Activated CD8-positive, alpha-beta memory T cell treated with anti-CD3 and anti-CD28 coated beads, Interleukin-2, amount 50 U/mL, for 4 hours (primary cell): ENCODE results near the gene NCBP1.
A peak's percentile ranks its signal among the peaks of the same experiment; 100 is the strongest.
"Not testable (repeated sequence)": the region's sequence is repeated elsewhere in the genome, so short reads cannot be mapped to it uniquely, and the experiment has no call there.

ENCODE experiments used
- DNase-seq: peaks from one replicate; pipeline ENCODE4 v3.0.0-alpha.2; 2020

NCBP1 gene

DNA sequence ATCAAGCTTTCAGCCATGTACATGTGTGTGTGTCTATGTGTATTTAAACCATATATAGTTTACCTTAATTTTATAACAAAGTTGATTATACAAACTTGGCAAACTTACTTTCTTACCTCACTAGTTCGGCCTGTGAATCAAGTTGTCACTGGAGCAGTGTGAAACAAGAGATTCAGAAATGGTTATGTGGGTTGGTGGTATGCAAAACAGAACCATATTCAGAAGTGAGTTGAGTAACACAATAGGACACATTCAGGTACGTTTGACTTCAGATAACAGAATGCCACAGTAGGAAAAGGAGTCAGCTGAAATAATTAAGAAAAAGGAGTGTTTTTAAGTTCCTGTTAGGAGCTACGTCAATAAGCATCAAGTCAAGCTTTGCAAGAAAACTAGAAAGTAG, 42.0 kb downstream of the NCBP1 start:
- DNase-seq = no peak

DNA sequence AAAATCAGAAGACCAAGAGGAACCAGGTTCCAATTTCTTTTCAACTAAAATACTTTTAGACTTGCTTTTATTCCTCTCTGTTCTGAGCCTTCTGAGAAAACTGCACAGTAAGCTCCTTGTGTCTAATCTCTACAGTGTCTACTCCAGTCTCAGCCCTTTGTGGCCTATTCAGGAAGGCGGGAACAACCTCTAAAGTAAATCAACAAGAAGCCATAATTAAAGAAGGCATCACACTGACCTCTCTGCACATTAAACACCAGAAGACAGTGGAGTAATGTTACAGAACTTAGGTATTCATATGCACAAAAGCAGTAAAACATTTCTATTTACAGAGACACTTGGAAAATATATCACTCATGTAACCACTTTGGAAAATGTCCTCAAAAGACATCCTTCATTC, 48.6 kb downstream of the NCBP1 start:
- DNase-seq = no peak

DNA sequence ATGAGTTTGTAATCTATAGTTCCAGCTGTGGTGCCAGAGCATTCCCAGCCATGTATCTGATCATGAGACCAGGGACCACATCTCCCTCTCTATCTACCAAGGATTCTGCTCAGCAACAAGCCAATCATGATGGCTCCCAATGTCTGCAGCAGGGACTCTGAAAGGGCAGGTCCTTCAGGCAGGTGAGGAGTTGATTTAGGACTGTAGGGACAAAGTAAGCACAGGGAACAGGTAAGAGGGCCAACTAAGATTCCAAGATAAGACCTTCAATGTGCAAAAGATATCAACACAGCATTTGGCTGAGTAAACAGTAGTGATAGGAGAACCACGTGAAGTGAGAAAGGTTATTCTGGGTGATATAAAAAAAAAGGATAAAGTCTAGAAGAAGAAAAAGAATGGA, 55.0 kb downstream of the NCBP1 start:
- DNase-seq = no peak

DNA sequence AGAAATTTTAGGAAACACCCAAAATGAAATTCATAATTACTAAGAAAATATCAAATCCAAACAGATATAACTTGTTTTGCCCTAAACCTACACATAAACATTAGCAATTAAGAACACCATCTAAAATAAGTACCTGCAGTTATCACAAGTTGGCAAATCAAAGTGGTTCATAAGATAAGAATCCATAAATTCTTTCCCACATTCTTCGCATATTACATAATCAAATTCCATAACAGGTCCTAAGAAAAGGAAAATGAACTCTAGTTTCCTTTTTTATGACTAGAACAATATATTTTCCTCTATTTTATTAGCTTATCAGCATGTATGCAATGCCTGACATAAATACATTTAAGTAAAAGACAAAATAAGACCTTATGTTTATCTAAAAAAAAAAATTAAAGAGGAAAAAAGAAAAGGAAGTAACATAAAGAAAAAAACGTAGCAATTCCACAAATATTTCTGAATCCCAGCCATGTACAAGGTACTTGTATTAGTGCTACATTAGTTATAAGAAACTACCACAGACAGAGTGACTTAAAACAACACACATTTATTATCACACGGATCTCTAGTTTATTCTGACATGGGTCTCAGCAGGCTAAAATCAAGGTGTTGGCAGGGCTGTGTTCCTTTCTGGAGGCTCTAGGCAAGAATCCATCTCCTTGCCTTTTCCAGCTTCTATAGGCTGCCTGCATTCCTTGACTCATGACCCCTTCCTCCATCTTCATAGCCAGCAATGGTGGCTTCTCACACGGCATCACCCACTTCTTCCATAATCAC, 56.0 kb downstream of the NCBP1 start:
- no peak for DNase-seq

DNA sequence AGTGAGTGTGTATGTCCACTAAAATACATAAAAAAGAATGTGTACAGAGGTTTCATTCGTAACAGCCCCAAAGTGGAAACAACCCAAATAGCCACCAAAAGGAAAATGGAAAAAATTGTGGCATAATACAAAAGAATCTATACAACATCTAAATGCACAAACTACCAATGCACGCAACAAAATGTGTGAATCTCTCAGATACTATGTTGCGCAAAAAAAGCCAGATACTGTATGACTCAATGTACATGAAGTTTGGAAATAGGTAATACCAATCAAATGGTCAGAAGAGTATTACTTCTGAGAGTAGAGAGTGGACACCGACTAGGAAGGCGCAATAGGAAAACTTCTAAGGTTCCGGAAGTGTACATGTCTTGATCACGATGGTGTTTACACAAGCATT, 61.1 kb downstream of the NCBP1 start:
- no peak for DNase-seq

DNA sequence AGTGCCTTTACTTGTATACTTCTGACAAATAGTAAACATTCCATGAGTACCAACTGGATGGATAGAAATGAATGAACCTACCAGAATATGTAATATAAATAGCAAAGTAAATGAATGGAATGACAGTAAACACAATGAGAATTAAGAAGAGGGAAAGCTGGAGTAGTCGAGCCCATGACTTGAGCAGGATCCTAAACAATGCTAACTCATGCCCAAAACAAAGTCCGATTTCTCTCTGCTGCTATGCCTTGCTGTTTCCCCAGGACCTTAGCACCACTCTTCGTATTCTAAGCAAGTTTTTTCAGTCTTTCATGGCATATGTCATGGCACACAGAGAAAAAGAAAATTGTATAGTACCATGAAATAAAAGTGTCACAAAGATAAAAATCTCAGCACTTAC, 61.8 kb downstream of the NCBP1 start:
- no peak for DNase-seq

DNA sequence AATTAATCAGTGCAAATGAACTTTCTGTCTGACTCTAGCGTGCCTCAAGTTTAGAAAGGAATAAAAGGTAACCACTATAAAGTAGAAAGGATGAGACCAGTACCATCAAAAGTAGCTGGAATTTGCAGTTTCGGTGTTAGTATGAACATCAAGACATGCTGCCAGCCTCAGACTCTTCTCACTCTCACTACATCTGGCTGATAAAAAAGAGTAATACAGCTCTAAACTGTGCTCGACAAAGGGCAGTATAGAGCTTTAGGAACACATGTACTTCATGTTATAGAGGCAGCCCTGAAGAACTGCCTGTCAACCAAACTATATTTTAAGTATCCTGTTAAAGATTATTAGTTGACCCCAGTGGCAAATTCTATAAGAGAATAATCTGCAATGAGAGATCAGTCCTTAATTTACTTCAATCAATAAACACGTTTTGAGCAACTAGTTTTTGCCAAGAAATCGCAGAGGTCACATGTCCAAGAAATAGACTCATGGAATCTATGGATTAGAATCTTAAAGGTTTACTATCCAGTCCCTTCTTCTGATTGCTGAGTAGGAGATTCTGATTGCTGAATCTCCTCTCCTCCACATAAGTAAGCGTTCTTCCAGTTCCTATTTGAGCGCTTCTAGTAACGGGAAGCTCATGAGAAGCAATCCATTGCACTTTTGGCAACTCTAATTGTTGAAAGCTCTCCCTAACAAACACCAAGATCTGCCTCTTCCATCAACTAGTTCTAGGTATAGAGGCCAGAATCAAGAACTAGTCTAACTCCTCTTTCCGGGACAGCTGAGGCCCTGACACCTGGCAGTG, 62.6 kb downstream of the NCBP1 start:
- DNase-seq = no peak

DNA sequence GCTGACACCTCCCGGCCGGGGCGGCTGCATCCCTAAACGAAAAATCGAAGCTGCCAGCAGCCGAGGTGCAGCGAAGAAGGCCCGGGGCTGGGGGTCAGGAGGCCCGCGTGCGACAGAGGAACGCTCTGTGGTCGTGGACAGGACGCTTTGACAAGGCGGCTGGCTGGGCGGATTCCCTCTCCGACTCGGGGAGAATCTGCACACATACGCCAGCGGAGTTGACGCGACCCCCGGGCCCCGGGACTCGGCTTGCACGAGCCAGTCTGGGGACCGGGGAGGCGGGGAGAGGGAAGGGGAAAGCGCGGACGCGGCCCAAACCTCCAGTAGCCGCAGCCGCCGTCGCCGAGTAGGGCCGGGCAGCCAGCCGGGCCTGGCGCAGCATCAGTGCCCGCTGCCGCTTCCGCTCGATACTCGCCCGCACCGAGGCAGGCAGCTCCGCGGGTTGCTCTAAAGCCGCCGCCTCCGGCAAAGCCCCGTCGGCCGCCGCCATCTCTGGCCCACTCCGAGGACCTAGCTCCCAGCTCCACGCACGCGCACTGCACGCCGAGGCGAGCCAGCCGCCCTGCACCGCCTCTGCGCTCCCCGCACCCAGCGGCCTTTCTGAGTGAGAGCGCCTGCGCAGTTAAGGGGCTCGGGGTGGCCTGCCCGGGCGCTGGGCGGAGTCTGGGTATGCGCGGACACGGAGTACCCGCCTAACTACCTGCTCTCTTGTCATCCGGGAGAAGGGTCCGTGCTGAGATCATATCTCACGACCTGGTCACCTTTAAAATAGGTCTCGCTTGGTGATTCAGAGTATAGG, 63.4 kb downstream of the NCBP1 start, which contains the start of gene XPA:
Gene XPA, minus strand, starts transcription at position 538 of the 799 bp plus-strand sequence. Its CDS starts 48 bp downstream, at position 490.
- peak; percentile 97 for DNase-seq

DNA sequence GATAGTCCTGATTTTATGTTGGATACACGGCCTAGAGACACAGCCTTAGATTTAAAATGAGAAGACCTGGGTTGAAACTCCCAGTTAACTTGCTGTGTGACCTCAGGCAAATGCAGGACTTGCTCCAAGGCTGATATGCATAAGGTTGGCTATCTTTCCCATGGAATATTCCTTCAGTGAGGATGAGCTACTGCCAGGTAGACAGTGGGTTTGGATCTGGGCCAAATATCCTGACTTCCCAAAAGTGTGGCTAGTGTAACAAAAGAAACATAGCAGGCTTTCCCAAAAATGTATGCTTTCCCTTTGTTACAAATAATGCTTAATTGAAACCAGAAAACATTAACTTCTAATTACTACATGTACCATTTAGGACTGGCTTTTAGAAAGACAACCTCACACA, 64.2 kb downstream of the NCBP1 start:
- DNase-seq = no peak

DNA sequence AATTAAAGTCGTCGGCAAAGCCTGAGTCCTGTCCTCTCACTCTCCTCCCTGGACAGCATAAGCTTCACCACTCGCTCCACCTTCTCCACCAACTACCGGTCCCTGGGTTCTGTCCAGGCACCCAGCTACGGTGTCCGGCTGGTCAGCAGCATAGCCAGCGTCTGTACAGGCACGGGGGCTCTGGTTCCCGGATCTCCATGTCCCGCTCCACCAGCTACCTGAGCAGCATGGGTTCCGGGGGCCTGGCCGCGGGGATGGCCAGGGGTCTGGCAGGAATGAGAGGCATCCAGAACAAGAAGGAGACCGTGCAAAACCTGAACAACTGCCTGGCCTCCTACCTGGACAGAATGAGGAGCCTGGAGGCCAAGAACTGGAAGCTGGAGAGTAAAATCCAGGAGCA, 65.2 kb downstream of the NCBP1 start:
- DNase-seq = no peak

DNA sequence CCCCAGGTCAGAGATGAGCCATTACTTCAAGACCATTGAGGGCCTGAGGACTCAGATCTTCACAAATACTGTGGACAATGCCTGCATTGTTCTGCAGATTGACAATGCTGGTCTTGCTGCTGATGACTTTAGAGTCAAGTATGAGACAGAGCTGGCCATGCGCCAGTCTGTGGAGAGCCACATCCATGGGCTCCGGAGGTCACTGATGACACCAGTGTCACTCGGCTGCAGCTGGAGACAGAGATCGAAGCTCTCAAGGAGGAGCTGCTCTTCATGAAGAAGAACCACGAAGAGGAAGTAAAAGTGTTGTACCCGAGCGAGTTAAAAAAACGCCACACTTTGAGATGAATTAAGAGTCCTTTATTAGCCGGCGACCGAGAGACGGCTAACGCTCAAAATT, 65.7 kb downstream of the NCBP1 start:
- DNase-seq = not testable (repeated sequence)

DNA sequence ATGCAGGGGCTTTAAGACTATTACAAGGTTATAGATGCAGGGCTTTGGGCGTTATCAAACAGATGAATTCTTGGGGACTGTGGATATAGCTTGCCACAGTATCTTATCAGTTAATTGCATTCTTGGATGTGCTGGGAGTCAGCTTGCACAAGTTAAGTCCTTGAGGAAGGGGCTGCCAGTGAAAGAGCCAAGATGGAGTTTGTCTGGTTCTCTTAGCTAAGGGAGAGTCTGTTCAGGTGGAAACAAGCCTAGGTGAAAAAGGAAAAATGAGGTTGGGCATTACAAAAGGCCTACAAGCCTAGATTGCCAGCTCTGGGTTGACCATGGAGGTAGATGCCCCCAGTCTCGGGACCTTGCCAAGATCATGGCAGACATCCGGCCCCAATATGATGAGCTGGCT, 66.2 kb downstream of the NCBP1 start:
- DNase-seq = not testable (repeated sequence)

DNA sequence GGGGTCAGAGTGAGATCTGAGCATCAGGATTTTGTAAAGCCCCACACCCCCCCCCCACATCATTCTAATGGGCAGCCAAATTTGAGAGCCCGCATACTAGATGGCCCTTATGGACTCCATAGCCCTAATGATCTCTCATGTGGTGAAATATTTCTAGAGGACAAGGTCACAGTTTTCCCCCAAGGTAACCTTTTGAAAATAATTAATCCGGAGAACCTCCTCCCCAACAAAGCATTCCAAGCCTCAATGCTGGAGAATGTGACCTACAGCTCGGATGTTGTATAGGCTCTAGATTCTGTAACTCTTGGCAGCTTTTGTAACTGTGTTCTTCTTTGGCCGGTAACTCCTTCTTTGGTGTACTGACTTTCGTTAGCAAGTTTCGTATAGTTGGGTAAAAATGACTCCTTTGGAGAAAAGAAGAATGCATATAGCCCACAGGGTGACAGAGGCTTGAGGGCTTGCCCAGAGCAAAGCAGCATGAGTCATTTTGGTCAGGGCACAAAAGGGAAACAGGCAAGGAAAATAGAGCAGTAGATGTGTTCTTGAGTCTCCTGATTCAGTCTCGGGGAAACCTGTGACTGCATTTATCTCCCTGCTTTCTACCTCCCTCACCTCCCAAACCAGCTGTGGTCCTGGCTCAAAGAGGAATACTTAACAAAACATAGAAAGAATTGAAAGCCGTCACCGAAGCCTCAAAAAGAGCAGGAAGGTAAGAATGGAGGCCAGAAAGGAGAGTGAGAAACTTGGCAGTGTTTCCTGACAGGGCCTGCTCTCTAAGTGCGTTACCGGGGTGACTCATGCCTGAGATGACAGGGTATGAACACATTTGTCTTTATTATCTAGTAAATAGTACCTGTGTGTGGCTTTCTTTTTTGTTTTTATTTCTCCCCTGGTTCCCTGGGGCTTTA, 70.1 kb downstream of the NCBP1 start:
- no peak for DNase-seq

DNA sequence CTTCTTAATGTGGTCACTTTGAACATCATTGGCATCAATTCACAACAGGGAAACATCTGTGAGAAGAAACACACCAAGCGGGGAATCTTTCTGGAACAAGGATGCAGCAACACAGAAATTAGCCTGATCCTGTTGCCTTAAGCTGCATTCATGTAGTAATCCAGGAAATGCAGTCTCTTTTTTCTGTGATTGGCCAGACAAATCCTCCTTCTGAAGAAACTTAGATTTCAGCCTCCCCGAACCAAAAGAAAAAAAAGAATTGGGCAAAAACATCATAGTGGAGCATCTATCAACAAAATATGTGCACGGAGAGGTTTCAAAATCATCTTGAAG, 70.7 kb downstream of the NCBP1 start:
- DNase-seq = no peak

DNA sequence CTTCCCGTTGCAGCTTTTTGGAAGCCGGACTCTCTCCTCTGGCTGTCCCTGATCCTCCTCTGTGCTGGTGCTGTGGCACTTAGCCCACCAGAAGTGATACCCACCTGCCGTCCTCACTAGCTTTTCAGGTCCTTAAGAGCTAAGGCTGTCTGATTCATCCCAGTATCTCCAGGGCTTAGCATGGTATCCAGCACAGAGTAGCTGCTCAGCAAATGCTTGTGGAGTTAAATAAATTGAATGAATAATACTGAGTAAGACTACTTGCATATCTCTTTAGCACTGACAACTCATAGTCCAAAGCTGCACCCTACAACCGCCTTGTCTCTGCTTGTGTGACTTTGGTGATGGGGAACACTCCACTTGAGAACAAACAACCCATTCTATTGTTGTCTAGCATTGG, 71.2 kb downstream of the NCBP1 start:
- no peak for DNase-seq

DNA sequence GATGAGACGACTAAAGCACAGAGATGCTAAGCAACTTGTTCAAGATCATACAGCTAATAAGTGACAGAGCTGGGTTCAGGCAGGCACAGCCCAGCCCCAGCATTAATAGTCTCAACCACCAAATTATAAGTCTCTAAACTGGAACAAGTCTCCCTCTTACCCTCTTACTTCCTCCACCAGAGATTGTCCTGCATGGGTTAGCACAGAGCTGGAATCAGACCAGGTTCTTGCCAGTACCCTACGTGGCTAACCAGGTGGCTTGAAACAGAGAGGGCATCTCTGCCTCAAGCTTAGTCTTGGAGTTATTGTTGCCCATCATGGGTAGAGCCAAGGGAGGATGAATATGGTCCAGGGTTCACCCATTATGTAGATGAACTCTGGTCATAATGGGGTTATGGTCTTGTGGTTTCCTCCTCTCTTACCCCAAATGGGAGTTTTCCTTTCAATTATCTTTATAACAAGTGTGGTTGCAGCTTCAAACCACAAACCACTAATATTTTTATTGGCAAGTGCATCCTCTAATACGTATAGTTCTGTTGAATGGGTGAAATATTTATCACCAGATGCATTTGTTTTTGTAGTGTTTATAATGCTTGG, 71.8 kb downstream of the NCBP1 start:
- DNase-seq = no peak

DNA sequence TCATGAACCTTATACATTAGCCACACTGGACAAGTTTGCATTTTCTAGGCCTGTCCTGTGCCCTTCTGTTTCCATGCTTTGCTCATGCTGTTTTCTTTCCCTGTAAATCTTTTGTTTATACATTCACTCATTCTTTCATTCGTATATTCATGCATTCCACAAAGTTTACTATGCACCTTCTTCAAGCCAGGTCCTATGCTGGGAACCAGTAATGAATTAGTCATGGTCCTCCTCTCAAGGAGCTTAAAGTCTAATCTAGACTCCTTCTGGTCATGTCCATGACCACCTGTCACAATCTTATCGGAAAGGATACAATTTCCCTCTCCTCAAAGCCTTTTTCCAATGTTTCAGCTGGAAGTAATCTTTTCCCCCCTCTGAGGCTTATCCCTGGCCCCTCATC, 72.6 kb downstream of the NCBP1 start:
- no peak for DNase-seq

DNA sequence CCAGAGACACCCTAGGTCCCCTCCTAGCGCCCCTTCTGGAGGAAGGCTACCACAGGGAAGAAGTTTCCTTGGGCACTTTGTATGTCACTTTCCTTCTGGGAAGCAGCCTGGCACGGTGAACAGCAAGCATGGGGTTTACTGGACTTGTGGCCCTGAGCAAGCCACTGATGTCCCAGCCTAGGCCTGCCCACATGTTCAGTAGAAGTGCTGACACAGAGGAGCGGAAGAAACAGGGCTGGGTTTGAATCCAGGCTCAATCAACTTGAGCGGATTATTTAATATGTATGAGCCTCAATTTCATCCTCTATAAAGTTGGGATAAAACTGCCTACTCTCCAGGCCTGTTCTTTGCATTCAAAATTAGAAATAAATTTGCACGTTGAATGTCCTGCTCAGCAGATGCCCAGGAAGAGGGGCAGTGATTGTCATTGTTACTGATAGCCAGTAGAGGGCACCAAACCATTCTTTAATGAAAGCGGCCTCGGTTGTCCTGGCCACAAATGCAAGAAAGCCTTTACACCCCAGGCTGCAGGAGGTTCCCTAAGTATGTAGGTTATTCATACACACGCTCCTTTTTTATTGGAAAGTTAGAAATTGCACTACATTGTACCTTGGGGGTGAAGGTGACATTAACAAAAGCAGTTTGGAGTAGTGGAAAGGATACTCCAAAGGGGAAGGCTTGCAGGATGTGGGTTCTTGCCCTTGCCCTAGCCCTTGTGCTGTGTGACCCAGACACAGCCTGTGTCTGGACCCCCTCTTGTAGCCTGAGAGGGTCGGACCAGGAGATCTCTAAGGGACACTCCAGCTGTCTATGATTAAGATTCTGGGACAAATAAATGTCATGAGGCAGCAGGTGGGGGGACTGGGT, 77.0 kb downstream of the NCBP1 start:
- peak; percentile 29 for DNase-seq

DNA sequence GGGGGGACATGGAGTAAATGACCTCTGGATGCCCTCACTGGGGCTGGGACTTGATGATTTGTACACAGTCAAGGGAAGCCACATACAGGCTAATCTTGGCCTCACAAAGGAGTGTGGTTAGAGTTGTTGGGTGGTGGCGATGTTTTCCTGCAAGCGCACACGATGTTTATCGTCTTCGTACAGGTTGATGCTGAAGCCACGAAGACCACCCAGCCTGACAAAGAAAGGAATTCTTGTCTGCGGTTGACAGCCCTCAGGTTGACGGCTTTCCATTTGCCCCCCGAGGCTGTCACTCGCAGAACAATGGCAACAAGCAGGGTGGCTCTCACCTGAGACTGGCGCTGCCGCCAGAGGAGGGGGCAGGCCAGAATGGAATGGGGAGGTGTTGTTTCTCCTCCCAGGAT, 77.6 kb downstream of the NCBP1 start:
- no peak for DNase-seq

DNA sequence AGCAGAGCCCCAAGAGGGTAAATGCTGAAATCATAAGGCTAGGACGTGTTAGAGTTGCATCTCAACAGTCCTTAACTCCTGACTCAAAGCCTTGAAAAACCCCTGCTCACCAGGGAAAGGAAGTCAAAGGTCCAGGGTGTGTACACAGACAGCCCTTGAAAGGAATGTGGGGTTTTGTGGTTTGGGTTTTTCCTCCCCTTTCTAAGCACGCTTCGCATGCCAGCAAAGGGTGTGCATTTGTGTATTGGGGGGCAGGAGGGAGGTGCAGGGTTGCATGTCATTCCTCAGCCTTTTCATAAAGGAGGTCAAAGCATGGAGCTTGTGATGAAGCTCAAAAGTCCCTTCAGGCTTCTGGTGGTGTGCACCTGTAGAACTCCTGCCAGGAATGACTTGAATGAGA, 80.8 kb downstream of the NCBP1 start:
- DNase-seq = no peak

DNA sequence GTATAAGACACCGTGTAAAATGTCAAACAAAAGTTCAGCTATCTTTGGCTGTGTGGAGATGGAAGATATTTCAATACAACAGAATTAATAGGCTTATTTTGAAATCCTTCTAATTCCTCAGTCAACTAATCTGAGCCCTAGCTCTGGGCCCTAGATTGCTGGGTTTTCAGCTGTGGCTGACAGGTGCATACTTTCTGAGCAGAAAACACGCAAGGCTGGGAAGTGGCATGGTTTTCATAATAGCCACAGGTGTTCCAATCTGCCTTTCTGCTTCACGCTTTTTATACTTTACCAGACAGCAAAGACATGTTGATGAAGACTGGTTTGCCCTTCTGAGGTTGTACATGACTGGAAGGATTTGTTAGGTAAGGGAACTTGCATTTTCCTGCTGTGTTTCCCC, 84.2 kb downstream of the NCBP1 start:
- DNase-seq = no peak
